Measurements from ENCODE around the gene MPV17L2.

- no peak for TF ChIP-seq CTCF (IDR thresholded peaks at IDR 0.05)
- TF ChIP-seq POLR2A (IDR thresholded peaks at IDR 0.05) = no peak
These were observed 48.1 kb upstream of the MPV17L2 start for GRCh38 chr19:18144906-18145305.
